Tibial nerve (tissue), 4 donors: ENCODE measurements around the gene ARL4C. TPM values are rescaled to one million over a fixed set of nuclear protein-coding genes. Genes with fewer than 3 reads are reported as not detected.

Experiments used
- DNase-seq, 2 donors: peaks; one replicate each; pipeline ENCODE4 v3.0.0-alpha.2; 2019; ENCODE audit warnings: low spot score in 2 of 2
- H3K27ac ChIP-seq, 4 donors: fragments of 200-600 bp; sonication (generic) in 3 of 4; one replicate each; pipeline ENCODE4 v1.5.1; 2017 to 2019; ENCODE audit warnings: mild to moderate bottlenecking in 1 of 4
- H3K27me3 ChIP-seq, 2 donors: fragments of 200-600 bp; sonication (generic) in 1 of 2; one replicate each; pipeline versions ENCODE4 v1.5.1 to v1.6.0; 2017 to 2019
- H3K36me3 ChIP-seq, 3 donors: fragments of 200-600 bp; sonication (generic); one replicate each; pipeline ENCODE4 v1.5.1; 2018 to 2019
- H3K4me1 ChIP-seq, 4 donors: fragments of 200-600 bp; sonication (generic) in 3 of 4; one replicate each; pipeline ENCODE4 v1.5.1; 2017 to 2019
- H3K4me3 ChIP-seq, 4 donors: fragments of 200-600 bp; sonication (generic) in 3 of 4; one replicate each; pipeline ENCODE4 v1.5.1; 2017 to 2019; ENCODE audit warnings: mild to moderate bottlenecking in 1 of 4, moderate library complexity in 1 of 4
- H3K9me3 ChIP-seq, 4 donors: fragments of 200-600 bp; sonication (generic) in 3 of 4; one replicate each; pipeline ENCODE4 v1.5.1; 2017 to 2019
- CTCF ChIP-seq, 5 experiments: fragments of 200-600 bp in 3 of 5; fragments of 450-650 bp in 2 of 5; sonication (generic) in 3 of 5; IDR thresholded peaks; one replicate each; pipeline ENCODE4 v1.5.1; 2016 to 2019; ENCODE audit warnings: antibody characterized with exemption in 5 of 5, mild to moderate bottlenecking in 3 of 5, moderate library complexity in 2 of 5
- EP300 ChIP-seq, 2 donors: sonication (generic); formaldehyde crosslinking; IDR thresholded peaks; one replicate each; pipeline ENCODE4 v1.6.1; 2017; ENCODE audit warnings: antibody characterized with exemption in 2 of 2, mild to moderate bottlenecking in 1 of 2
- POLR2A ChIP-seq, 2 donors: fragments of 450-650 bp; IDR thresholded peaks; one replicate each; pipeline ENCODE4 v1.6.1; 2017; ENCODE audit warnings: antibody characterized with exemption in 2 of 2, mild to moderate bottlenecking in 2 of 2, moderate library complexity in 2 of 2
- WGBS, 2 donors: methylation state at CpG; one replicate each; pipeline ENCODE4 v1.1.5; 2018; 5-methylcytosine and 5-hydroxymethylcytosine counted together
- total RNA-seq, 4 donors: library from RNA; depleted of rRNA; stranded (reverse); fragments of >200 nt; gene quantifications; one replicate each; pipeline ENCODE4 v1.1.0, GENCODE V29; 2016

ARL4C gene
- total RNA-seq, 4 donors from 2014 or later: 5.5 to 13.3 (median 10.8) TPM

GRCh38 chr2:234536178-234536965, 39.5 kb upstream of the ARL4C start:
- H3K27ac ChIP-seq: no peak overlapping the region
- no peaks in the 10 kb centered on the region for H3K4me1 ChIP-seq
- peaks cover 0 to 17% (median 0%) of the 10 kb centered on the region in 4 donors for H3K9me3 ChIP-seq
- no peak overlapping the region for H3K4me3 ChIP-seq
- 54 to 61% methylated on average over 13 of the region's 13 CpGs for whole genome bisulfite sequencing, 2 donors
- peaks cover 0 to 4% of the 10 kb centered on the region in 2 donors for H3K27me3 ChIP-seq
- no peak for TF ChIP-seq CTCF (IDR thresholded peaks at IDR 0.05)
- no peak for TF ChIP-seq EP300 (IDR thresholded peaks at IDR 0.05)
- no peak for TF ChIP-seq POLR2A (IDR thresholded peaks at IDR 0.05)
- no peaks in the 10 kb centered on the region for H3K36me3 ChIP-seq
- DNase-seq: no peak

GRCh38 chr2:234535464-234535863, 38.6 kb upstream of the ARL4C start:
- Histone ChIP-seq H3K27me3 (peaks cover 0 to 4% of the 10 kb centered on the region in 2 donors), H3K4me3 (no peak overlapping the region), H3K36me3 (no peaks in the 10 kb centered on the region), H3K4me1 (no peaks in the 10 kb centered on the region), H3K27ac (no peak overlapping the region), H3K9me3 (peaks cover 0 to 17% (median 0%) of the 10 kb centered on the region in 4 donors)
- TF ChIP-seq POLR2A (IDR thresholded peaks at IDR 0.05) (no peak), CTCF (IDR thresholded peaks at IDR 0.05) (no peak), EP300 (IDR thresholded peaks at IDR 0.05) (no peak)
- 63 to 71% methylated on average over 1 of the region's 1 CpG for WGBS, 2 donors
- no peak for DNase-seq

GRCh38 chr2:234534515-234534914, 37.6 kb upstream of the ARL4C start:
- H3K27ac ChIP-seq: no peak overlapping the region
- no peak overlapping the region for H3K4me3 ChIP-seq
- TF ChIP-seq POLR2A (IDR thresholded peaks at IDR 0.05) (no peak), CTCF (IDR thresholded peaks at IDR 0.05) (no peak), EP300 (IDR thresholded peaks at IDR 0.05) (no peak)
- H3K36me3 ChIP-seq: no peaks in the 10 kb centered on the region
- no peaks in the 10 kb centered on the region for H3K4me1 ChIP-seq
- no peak for DNase-seq
- peaks cover 0 to 17% (median 0%) of the 10 kb centered on the region in 4 donors for H3K9me3 ChIP-seq
- WGBS, 2 donors: 70 to 76% methylated on average over 7 to 8 of the region's 8 CpGs
- H3K27me3 ChIP-seq: peaks cover 0 to 4% of the 10 kb centered on the region in 2 donors

GRCh38 chr2:234533626-234534025, 36.7 kb upstream of the ARL4C start:
- no peaks in the 10 kb centered on the region for H3K4me1 ChIP-seq
- peaks cover 0 to 9% (median 0%) of the 10 kb centered on the region in 4 donors for H3K9me3 ChIP-seq
- no peak for DNase-seq
- no peaks in the 10 kb centered on the region for H3K36me3 ChIP-seq
- no peak for TF ChIP-seq CTCF (IDR thresholded peaks at IDR 0.05)
- no peak for TF ChIP-seq POLR2A (IDR thresholded peaks at IDR 0.05)
- TF ChIP-seq EP300 (IDR thresholded peaks at IDR 0.05): no peak
- H3K4me3 ChIP-seq: no peak overlapping the region
- H3K27ac ChIP-seq: no peak overlapping the region
- peaks cover 0 to 4% of the 10 kb centered on the region in 2 donors for H3K27me3 ChIP-seq
- 72 to 85% methylated on average over 9 of the region's 9 CpGs for WGBS, 2 donors

- 64 to 69% methylated on average over 8 of the region's 8 CpGs for WGBS, 2 donors
- DNase-seq: no peak
- no peak overlapping the region for H3K4me3 ChIP-seq
- H3K27ac ChIP-seq: no peak overlapping the region
- TF ChIP-seq EP300 (IDR thresholded peaks at IDR 0.05): no peak
- H3K4me1 ChIP-seq: no peaks in the 10 kb centered on the region
- H3K9me3 ChIP-seq: peaks cover 0 to 23% (median 0%) of the 10 kb centered on the region in 4 donors
- no peaks in the 10 kb centered on the region for H3K36me3 ChIP-seq
- H3K27me3 ChIP-seq: no peaks in the 10 kb centered on the region
These were observed 31.7 kb upstream of the ARL4C start for GRCh38 chr2:234528410-234529148.
